Muscle of leg (tissue), 16 donors: ENCODE measurements around the gene RND3. TPM values are rescaled to one million over a fixed set of nuclear protein-coding genes. Genes with fewer than 3 reads are reported as not detected.

ENCODE experiments used
- DNase-seq: peaks from one replicate; pipeline ENCODE4 v3.0.0; 2013
- H3K27ac ChIP-seq: one replicate; pipeline ENCODE4 v1.5.1; 2013; ENCODE audit warnings: mild to moderate bottlenecking, low read length, control low read depth
- H3K27me3 ChIP-seq: one replicate; pipeline ENCODE4 v1.6.1; 2013; ENCODE audit warnings: low read length; ENCODE audit not compliant: control insufficient read depth, insufficient read depth
- H3K36me3 ChIP-seq: one replicate; pipeline ENCODE4 v1.6.1; 2013; ENCODE audit warnings: low read length; ENCODE audit not compliant: control insufficient read depth, insufficient read depth
- H3K4me1 ChIP-seq: one replicate; pipeline ENCODE4 v1.6.1; 2013; ENCODE audit warnings: low read length; ENCODE audit not compliant: control insufficient read depth, insufficient read depth
- H3K4me3 ChIP-seq: one replicate; pipeline ENCODE4 v1.5.1; 2013; ENCODE audit warnings: low read length, control low read depth
- H3K9me3 ChIP-seq: replicated peaks from 2 replicates; pipeline ENCODE4 v1.6.1; 2013; ENCODE audit warnings: low read depth, low read length; ENCODE audit not compliant: control insufficient read depth
- WGBS: methylation state at CpG from one replicate; pipeline ENCODE4 v1.1.5; 2013; ENCODE audit warnings: missing lambda C conversion rate; ENCODE audit not compliant: insufficient coverage; 5-methylcytosine and 5-hydroxymethylcytosine counted together
- long read RNA-seq, 11 donors: transcript quantifications; one replicate each; lab custom pipeline, GENCODE V29; 2026
- polyA plus RNA-seq, 8 donors: library from polyadenylated mRNA; unstranded; fragments of 120-200 nt; gene quantifications; one replicate each; pipeline versions ENCODE4 v1.2.1 to v1.2.3, GENCODE V29; 2013; ENCODE audit warnings: inconsistent platforms in 1 of 8, low replicate concordance in 1 of 8; ENCODE audit not compliant: insufficient read length in 8 of 8, insufficient read depth in 1 of 8
- total RNA-seq: library from RNA; stranded (reverse); fragments of 120-200 nt; gene quantifications from one replicate; pipeline ENCODE4 v1.2.4, GENCODE V29; 2013

Gene RND3, protein sequence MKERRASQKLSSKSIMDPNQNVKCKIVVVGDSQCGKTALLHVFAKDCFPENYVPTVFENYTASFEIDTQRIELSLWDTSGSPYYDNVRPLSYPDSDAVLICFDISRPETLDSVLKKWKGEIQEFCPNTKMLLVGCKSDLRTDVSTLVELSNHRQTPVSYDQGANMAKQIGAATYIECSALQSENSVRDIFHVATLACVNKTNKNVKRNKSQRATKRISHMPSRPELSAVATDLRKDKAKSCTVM
- total RNA-seq: 51.2 TPM
- 10 to 100 TPM; 36.3 to 81.7 (median 44.2) TPM for polyA plus RNA-seq
- long read RNA-seq, donor 1, partial matches to known transcripts: 0 of 5 reads
- long read RNA-seq, donor 1, other reads (novel, unspliced or antisense): 0 of 5 reads
- long read RNA-seq, donor 2, partial matches to known transcripts: 0 of 2 reads
- long read RNA-seq, donor 2, other reads (novel, unspliced or antisense): 0 of 2 reads
- long read RNA-seq, donor 3, partial matches to known transcripts: 0 of 6 reads
- long read RNA-seq, donor 3, other reads (novel, unspliced or antisense): 0 of 6 reads
- long read RNA-seq, donor 4, transcript RND3-202 (5 exons, 2,777 nt): major isoform, 7 of 18 reads
- long read RNA-seq, donor 4, partial matches to known transcripts: 10 of 18 reads
- long read RNA-seq, donor 4, other reads (novel, unspliced or antisense): 0 of 18 reads
- long read RNA-seq, donor 5, transcript RND3-201 (6 exons, 2,711 nt): minor isoform, 8 of 41 reads
- long read RNA-seq, donor 5, transcript RND3-202 (5 exons, 2,777 nt): major isoform, 25 of 41 reads
- long read RNA-seq, donor 5, partial matches to known transcripts: 0 of 41 reads
- long read RNA-seq, donor 5, other reads (novel, unspliced or antisense): 5 of 41 reads
- long read RNA-seq, donor 6, transcript RND3-202 (5 exons, 2,777 nt): major isoform, 9 of 13 reads
- long read RNA-seq, donor 6, partial matches to known transcripts: 0 of 13 reads
- long read RNA-seq, donor 6, other reads (novel, unspliced or antisense): 0 of 13 reads
- long read RNA-seq, donor 7, transcript RND3-201 (6 exons, 2,711 nt): minor isoform, 7 of 31 reads
- long read RNA-seq, donor 7, transcript RND3-202 (5 exons, 2,777 nt): major isoform, 23 of 31 reads
- long read RNA-seq, donor 7, partial matches to known transcripts: 0 of 31 reads
- long read RNA-seq, donor 7, other reads (novel, unspliced or antisense): 0 of 31 reads
- long read RNA-seq, donor 8, transcript RND3-202 (5 exons, 2,777 nt): minor isoform, 8 of 18 reads
- long read RNA-seq, donor 8, transcript RND3-201 (6 exons, 2,711 nt): major isoform, 10 of 18 reads
- long read RNA-seq, donor 8, partial matches to known transcripts: 0 of 18 reads
- long read RNA-seq, donor 8, other reads (novel, unspliced or antisense): 0 of 18 reads
- long read RNA-seq, donor 9, transcript RND3-202 (5 exons, 2,777 nt): major isoform, 7 of 8 reads
- long read RNA-seq, donor 9, partial matches to known transcripts: 0 of 8 reads
- long read RNA-seq, donor 9, other reads (novel, unspliced or antisense): 0 of 8 reads
- long read RNA-seq, donor 10, transcript RND3-201 (6 exons, 2,711 nt): minor isoform, 6 of 23 reads
- long read RNA-seq, donor 10, transcript RND3-202 (5 exons, 2,777 nt): major isoform, 16 of 23 reads
- long read RNA-seq, donor 10, partial matches to known transcripts: 0 of 23 reads
- long read RNA-seq, donor 10, other reads (novel, unspliced or antisense): 0 of 23 reads
- long read RNA-seq, donor 11, transcript RND3-202 (5 exons, 2,777 nt): major isoform, 8 of 11 reads
- long read RNA-seq, donor 11, partial matches to known transcripts: 0 of 11 reads
- long read RNA-seq, donor 11, other reads (novel, unspliced or antisense): 0 of 11 reads

DNA sequence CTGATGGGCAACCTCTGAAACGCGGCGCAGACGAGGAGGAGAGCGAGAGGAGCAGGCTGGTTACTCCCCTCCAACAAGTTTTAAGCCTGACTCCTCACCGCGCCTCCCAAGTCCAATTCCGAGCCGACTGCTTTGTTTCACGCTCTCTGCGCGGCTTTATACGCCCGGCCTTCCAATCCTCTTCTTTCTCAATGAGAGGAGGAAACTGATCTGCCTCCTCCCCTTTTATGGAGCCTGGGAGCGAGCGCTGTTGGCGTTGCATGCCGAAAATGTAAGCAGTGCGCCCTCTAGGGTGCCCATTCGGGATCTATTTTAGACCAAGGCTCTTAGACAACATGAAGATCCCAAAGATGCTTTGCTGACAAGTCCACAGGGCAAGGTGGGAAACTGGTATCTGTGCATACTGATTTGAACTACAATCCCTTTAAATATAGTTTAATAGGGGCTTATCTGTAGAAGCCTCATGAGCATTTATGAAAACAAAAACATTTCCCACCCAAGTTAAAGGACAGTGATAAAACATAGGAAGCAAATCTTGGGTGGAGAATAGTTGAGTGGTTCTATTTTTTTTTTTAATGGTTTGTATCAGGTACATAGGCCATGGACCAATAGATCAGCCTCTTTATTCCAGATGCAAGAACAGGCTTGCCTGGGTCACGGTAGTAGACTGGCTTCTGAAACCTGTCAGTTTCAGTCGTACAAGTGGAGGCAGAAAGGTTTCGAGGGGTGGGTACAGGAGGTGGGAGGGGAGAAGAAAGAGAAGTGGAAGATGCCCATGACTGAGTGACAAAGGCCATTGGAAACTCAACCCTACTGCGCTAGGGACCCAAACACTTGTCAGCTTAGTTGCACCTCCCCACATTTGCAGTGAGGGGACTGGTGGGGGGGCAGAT is at the start of gene RND3:
RND3 (minus strand) TSS at position 131 of the 893 bp plus-strand sequence. CDS start 250 bp downstream, outside the sequence.
- Histone ChIP-seq H3K9me3 (no peaks in the 10 kb centered on the region), H3K27ac (peak within 1 kb of the TSS; percentile 96), H3K27me3 (peaks cover 3% of the 10 kb centered on the region), H3K4me1 (peaks cover 13% of the 10 kb centered on the region), H3K36me3 (no peaks in the 10 kb centered on the region), H3K4me3 (peak within 1 kb of the TSS; percentile 94)
- DNase-seq: peak; percentile 100
- WGBS: 16% methylated on average over 19 of the region's 24 CpGs

- H3K4me3 ChIP-seq: no peak overlapping the region
- no peaks in the 10 kb centered on the region for H3K27me3 ChIP-seq
- DNase-seq: no peak
- WGBS: no CpG with 5 or more reads among the region's 1 CpG
- H3K36me3 ChIP-seq: no peaks in the 10 kb centered on the region
- no peaks in the 10 kb centered on the region for H3K4me1 ChIP-seq
- no peaks in the 10 kb centered on the region for H3K9me3 ChIP-seq
- H3K27ac ChIP-seq: no peak overlapping the region
These were observed 47.7 kb upstream of the RND3 start for GRCh38 chr2:150535176-150535575.

DNA sequence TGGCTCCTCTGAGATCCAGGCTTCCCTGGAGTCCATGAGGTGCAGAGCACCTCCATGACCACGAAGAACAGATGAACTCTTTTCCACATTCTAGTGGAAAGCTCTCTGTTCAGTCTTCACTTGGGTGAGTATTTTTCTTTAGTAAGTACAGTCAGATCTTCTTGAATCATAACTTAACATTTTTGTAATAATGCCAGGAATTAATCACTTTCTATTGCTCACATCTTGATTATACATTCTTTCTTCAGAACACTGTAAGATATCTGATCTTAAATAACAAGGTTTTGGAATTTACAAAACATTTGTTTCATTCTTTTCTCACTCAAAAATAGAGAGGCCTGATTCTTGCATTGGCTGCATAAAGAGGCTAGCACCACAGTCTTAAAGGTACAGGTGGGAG is 45.4 kb upstream of the RND3 start:
- no peaks in the 10 kb centered on the region for H3K9me3 ChIP-seq
- H3K36me3 ChIP-seq: no peaks in the 10 kb centered on the region
- WGBS: no CpG with 5 or more reads among the region's 1 CpG
- no peak overlapping the region for H3K27ac ChIP-seq
- no peak overlapping the region for H3K4me3 ChIP-seq
- no peaks in the 10 kb centered on the region for H3K27me3 ChIP-seq
- no peaks in the 10 kb centered on the region for H3K4me1 ChIP-seq
- no peak for DNase-seq

DNA sequence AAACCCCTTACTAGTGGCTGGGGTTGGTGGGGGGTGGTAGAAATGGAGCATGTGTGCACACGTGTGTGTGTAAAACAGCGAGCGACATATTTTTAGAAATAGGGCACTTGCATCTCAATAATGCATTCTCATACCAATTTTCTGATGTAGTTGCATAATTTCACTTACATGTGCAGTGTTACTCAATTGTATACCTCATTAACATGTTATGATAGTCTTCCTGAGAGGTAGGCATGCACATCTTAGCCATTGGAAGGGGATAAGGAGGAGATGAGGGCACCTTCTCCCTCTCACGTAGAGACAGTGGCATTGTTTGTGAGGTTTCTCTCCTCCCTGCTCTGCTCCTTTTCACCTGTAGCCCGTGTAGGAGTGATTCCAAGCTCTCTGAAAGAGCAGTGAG is 44.6 kb upstream of the RND3 start:
- no peaks in the 10 kb centered on the region for H3K4me1 ChIP-seq
- H3K9me3 ChIP-seq: no peaks in the 10 kb centered on the region
- H3K36me3 ChIP-seq: no peaks in the 10 kb centered on the region
- DNase-seq: no peak
- no CpG with 5 or more reads among the region's 5 CpGs for WGBS
- no peaks in the 10 kb centered on the region for H3K27me3 ChIP-seq
- no peak overlapping the region for H3K27ac ChIP-seq
- H3K4me3 ChIP-seq: no peak overlapping the region

- H3K4me3 ChIP-seq: no peak overlapping the region
- no CpG with 5 or more reads among the region's 2 CpGs for WGBS
- no peaks in the 10 kb centered on the region for H3K9me3 ChIP-seq
- no peaks in the 10 kb centered on the region for H3K4me1 ChIP-seq
- no peaks in the 10 kb centered on the region for H3K27me3 ChIP-seq
- H3K27ac ChIP-seq: no peak overlapping the region
- no peak for DNase-seq
- no peaks in the 10 kb centered on the region for H3K36me3 ChIP-seq
These were observed 44.1 kb upstream of the RND3 start for GRCh38 chr2:150531591-150531990.

DNA sequence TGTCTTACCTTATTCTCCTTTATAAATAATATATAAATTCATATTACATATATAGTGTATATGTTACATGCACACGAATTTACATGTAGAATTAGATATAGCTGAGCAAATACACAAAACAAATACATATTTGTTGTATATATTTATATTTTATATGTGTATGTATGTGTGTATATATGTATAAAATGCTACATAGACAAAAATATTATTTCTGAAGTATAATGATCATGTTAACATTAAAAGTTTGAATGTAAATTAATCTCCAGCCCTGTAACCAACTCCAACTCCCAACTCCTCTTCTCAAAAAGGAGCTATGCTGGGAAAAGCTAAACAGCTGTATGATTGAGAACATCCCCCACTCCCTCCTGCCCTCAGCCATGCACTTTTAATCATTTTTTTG is 42.7 kb upstream of the RND3 start:
- DNase-seq: no peak
- no CpG with 5 or more reads among the region's 1 CpG for WGBS
- H3K27me3 ChIP-seq: no peaks in the 10 kb centered on the region
- no peaks in the 10 kb centered on the region for H3K36me3 ChIP-seq
- no peaks in the 10 kb centered on the region for H3K9me3 ChIP-seq
- H3K27ac ChIP-seq: no peak overlapping the region
- no peak overlapping the region for H3K4me3 ChIP-seq
- no peaks in the 10 kb centered on the region for H3K4me1 ChIP-seq

- no peak overlapping the region for H3K27ac ChIP-seq
- no peak overlapping the region for H3K4me3 ChIP-seq
- no peak for DNase-seq
- no peaks in the 10 kb centered on the region for H3K4me1 ChIP-seq
- no peaks in the 10 kb centered on the region for H3K9me3 ChIP-seq
- H3K27me3 ChIP-seq: no peaks in the 10 kb centered on the region
- H3K36me3 ChIP-seq: no peaks in the 10 kb centered on the region
- no CpG with 5 or more reads among the region's 5 CpGs for WGBS
These were observed 41.7 kb upstream of the RND3 start for GRCh38 chr2:150528861-150529801.

GRCh38 chr2:150526827-150527226 is 39.4 kb upstream of the RND3 start:
- no peaks in the 10 kb centered on the region for H3K36me3 ChIP-seq
- no peaks in the 10 kb centered on the region for H3K9me3 ChIP-seq
- H3K4me3 ChIP-seq: no peak overlapping the region
- no peaks in the 10 kb centered on the region for H3K27me3 ChIP-seq
- peak; percentile 72 for DNase-seq
- no peak overlapping the region for H3K27ac ChIP-seq
- no peaks in the 10 kb centered on the region for H3K4me1 ChIP-seq
